ENCODE results near the gene WDR1.

DNA sequence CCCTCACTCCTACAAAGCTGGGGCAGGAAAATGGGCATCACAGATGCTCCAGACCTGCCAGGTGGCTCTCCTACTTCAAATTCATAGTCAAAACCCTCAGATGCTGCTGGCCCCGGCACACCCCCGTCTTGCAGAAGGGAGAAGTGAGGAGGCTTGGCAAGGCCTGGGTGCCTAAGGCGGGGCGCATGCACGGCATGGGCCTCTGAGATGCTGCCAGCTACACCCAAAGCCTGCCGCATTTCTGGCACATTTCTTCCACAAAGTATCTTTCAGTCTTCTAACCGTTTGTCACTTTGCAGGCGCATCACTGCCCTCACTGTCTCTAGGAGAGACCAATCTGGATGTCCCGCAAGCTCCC lies 19.6 kb downstream of the WDR1 start:
- no peak for TF ChIP-seq CTCF (IDR thresholded peaks at IDR 0.05)
- no peak for TF ChIP-seq POLR2A (IDR thresholded peaks at IDR 0.05)
- TF ChIP-seq POLR2AphosphoS5 (IDR thresholded peaks at IDR 0.05) = no peak

Measured in gastroesophageal sphincter (tissue), 3 donors.